Gastroesophageal sphincter (tissue), 4 donors: ENCODE measurements around the gene CFHR1. TPM values are rescaled to one million over a fixed set of nuclear protein-coding genes. Genes with fewer than 3 reads are reported as not detected.

Source experiments
- ATAC-seq: fragments of 150-250 bp; one replicate; pipeline ENCODE4 v1.9.1; 2016; ENCODE audit warnings: mild to moderate bottlenecking, moderate library complexity
- H3K27ac ChIP-seq, 4 donors: fragments of 200-600 bp; sonication (generic) in 3 of 4; 1 replicate in 3 of 4; 2 replicates in 1 of 4; pipeline ENCODE4 v1.5.1; 2016 to 2019
- H3K27me3 ChIP-seq: fragments of 200-600 bp; sonication (generic); one replicate; pipeline ENCODE4 v1.5.1; 2019
- H3K36me3 ChIP-seq, 2 donors: fragments of 200-600 bp; sonication (generic); one replicate each; pipeline ENCODE4 v1.5.1; 2019; ENCODE audit warnings: control low read depth in 1 of 2
- H3K4me1 ChIP-seq, 3 donors: fragments of 200-600 bp; sonication (generic); 1 replicate in 2 of 3; 2 replicates in 1 of 3; pipeline ENCODE4 v1.5.1; 2016 to 2019; ENCODE audit warnings: control low read depth in 2 of 3
- H3K4me3 ChIP-seq, 2 donors: fragments of 200-600 bp; sonication (generic); one replicate each; pipeline ENCODE4 v1.5.1; 2019; ENCODE audit warnings: mild to moderate bottlenecking in 1 of 2, moderate library complexity in 1 of 2
- H3K9me3 ChIP-seq, 3 donors: fragments of 200-600 bp; sonication (generic); one replicate each; pipeline ENCODE4 v1.5.1; 2017 to 2019; ENCODE audit warnings: control low read depth in 2 of 3
- CTCF ChIP-seq, 4 experiments: fragments of 200-600 bp in 2 of 4; fragments of 450-650 bp in 2 of 4; sonication (generic) in 1 of 4; IDR thresholded peaks; one replicate each; pipeline ENCODE4 v1.5.1; 2017 to 2019; ENCODE audit warnings: antibody characterized with exemption in 4 of 4, mild to moderate bottlenecking in 2 of 4, moderate library complexity in 2 of 4
- EP300 ChIP-seq: sonication (generic); formaldehyde crosslinking; IDR thresholded peaks from one replicate; pipeline ENCODE4 v1.6.1; 2017; ENCODE audit warnings: antibody characterized with exemption, mild to moderate bottlenecking
- POLR2A ChIP-seq, 2 donors: fragments of 450-650 bp; IDR thresholded peaks; one replicate each; pipeline ENCODE4 v1.6.1; 2017; ENCODE audit warnings: antibody characterized with exemption in 2 of 2, mild to moderate bottlenecking in 2 of 2, moderate library complexity in 1 of 2
- POLR2AphosphoS5 ChIP-seq: sonication (generic); formaldehyde crosslinking; IDR thresholded peaks from one replicate; pipeline ENCODE4 v1.6.1; 2017; ENCODE audit warnings: antibody characterized with exemption
- WGBS, 2 donors: methylation state at CpG; one replicate each; pipeline ENCODE4 v1.1.5; 2018; ENCODE audit warnings: low coverage in 1 of 2; 5-methylcytosine and 5-hydroxymethylcytosine counted together
- total RNA-seq, 4 donors: library from RNA; depleted of rRNA; stranded (reverse); fragments of >200 nt; gene quantifications; one replicate each; pipeline ENCODE4 v1.1.0, GENCODE V29; 2016

CFHR1 gene
- total RNA-seq, 4 donors from 2014 or later: 1.3 TPM; not detected in 3

GRCh38 chr1:196856053-196856452 is 36.5 kb downstream of the CFHR1 start:
- no peaks in the 10 kb centered on the region for H3K4me1 ChIP-seq
- TF ChIP-seq EP300: no peak
- TF ChIP-seq POLR2A (IDR thresholded peaks at IDR 0.05): no peak
- no peak for TF ChIP-seq POLR2AphosphoS5
- TF ChIP-seq CTCF (IDR thresholded peaks at IDR 0.05): no peak
- 72 to 77% methylated on average over 4 to 5 of the region's 6 CpGs for WGBS, 2 donors

DNA sequence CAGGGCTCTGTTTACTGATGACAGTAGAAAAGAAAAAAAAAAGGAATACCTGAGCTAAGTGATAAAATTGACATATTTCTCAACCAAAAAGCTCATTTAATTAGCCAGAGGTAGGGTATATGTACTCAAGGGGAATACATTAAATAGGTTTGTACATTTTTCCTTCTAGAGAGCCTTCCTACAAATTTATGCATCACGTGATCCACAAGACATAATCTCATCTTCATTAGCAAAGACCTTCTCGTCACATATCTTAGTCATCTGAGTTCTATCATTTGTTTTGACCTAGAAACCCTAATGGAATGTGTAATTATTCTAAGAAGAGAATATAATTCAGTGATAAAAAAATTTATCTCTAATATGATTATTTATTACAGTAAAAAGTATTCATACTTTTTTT is 37.7 kb downstream of the CFHR1 start:
- Histone ChIP-seq H3K4me1 (no peaks in the 10 kb centered on the region), H3K27me3 (no peaks in the 10 kb centered on the region), H3K36me3 (no peaks in the 10 kb centered on the region), H3K27ac (no peak overlapping the region), H3K9me3 (no peaks in the 10 kb centered on the region), H3K4me3 (no peak overlapping the region)
- WGBS, 2 donors: 65 to 85% methylated on average over 2 of the region's 2 CpGs
- TF ChIP-seq POLR2A (IDR thresholded peaks at IDR 0.05) (no peak), EP300 (no peak), CTCF (IDR thresholded peaks at IDR 0.05) (no peak), POLR2AphosphoS5 (no peak)
- ATAC-seq: no peak

More at GRCh38 chr1:196856053-196856452, 36.5 kb downstream of the CFHR1 start:
- H3K27me3 ChIP-seq: no peaks in the 10 kb centered on the region
- H3K9me3 ChIP-seq: no peaks in the 10 kb centered on the region
- H3K4me3 ChIP-seq: no peak overlapping the region
- no peak overlapping the region for H3K27ac ChIP-seq
- no peaks in the 10 kb centered on the region for H3K36me3 ChIP-seq
- no peak for ATAC-seq

DNA sequence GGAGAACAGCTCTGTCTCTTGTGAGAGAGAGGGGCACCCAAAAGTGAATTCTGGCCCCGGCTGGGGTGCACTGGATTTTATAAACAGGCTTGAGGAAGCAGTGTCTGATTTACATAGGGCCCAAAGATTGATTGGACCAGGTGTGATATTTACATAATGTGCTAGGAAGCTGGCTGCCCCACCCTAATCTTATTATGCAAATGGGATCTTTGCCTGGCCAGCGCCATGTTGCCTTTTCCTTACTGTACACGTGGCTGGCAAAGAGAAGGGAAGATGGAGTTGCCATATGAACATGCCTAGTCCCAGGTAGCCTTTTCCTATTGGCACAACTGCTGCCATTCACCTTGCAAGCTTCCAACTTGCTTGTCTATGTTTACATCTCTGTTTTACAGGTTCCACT is 39.3 kb downstream of the CFHR1 start:
- no peak for ATAC-seq
- no peaks in the 10 kb centered on the region for H3K9me3 ChIP-seq
- no peak overlapping the region for H3K27ac ChIP-seq
- H3K4me3 ChIP-seq: no peak overlapping the region
- H3K4me1 ChIP-seq: no peaks in the 10 kb centered on the region
- no peaks in the 10 kb centered on the region for H3K27me3 ChIP-seq
- 73 to 83% methylated on average over 2 to 3 of the region's 3 CpGs for WGBS, 2 donors
- TF ChIP-seq EP300: no peak
- no peak for TF ChIP-seq POLR2A (IDR thresholded peaks at IDR 0.05)
- no peak for TF ChIP-seq CTCF (IDR thresholded peaks at IDR 0.05)
- TF ChIP-seq POLR2AphosphoS5: no peak
- H3K36me3 ChIP-seq: no peaks in the 10 kb centered on the region

- Histone ChIP-seq H3K27ac (no peak overlapping the region), H3K36me3 (no peaks in the 10 kb centered on the region), H3K4me3 (no peak overlapping the region), H3K9me3 (no peaks in the 10 kb centered on the region), H3K4me1 (no peaks in the 10 kb centered on the region), H3K27me3 (no peaks in the 10 kb centered on the region)
- ATAC-seq: no peak
- WGBS, 2 donors: 95% methylated on average over 1 of the region's 1 CpG; no CpG with 5 or more reads in 1 of the 2 donors
- TF ChIP-seq POLR2AphosphoS5: no peak
- no peak for TF ChIP-seq CTCF (IDR thresholded peaks at IDR 0.05)
- TF ChIP-seq POLR2A (IDR thresholded peaks at IDR 0.05): no peak
- TF ChIP-seq EP300: no peak
These were observed 40.9 kb downstream of the CFHR1 start for GRCh38 chr1:196860323-196860884.

DNA sequence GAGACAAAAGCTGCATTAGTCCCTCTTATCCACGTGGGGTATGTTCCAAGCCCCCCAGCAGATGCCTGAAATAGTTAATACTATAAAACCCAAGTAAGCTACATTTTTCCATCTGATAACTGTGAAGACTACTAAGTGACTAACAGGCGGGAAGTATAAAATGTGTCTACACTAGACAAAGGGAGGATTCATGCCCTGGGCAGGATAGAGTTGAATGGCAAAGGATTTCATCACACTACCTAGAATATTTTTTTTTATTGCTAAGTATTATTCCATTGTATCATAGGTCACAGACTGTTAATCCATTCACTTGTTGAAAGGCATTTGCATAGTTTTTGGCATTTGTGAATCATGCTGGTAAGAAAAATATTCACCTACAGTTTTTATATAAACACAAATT is 41.9 kb downstream of the CFHR1 start:
- Histone ChIP-seq H3K27ac (no peak overlapping the region), H3K36me3 (no peaks in the 10 kb centered on the region), H3K4me1 (no peaks in the 10 kb centered on the region), H3K27me3 (no peaks in the 10 kb centered on the region), H3K4me3 (no peak overlapping the region), H3K9me3 (peaks cover 0 to 3% (median 0%) of the 10 kb centered on the region in 3 donors)
- no peak for ATAC-seq
- TF ChIP-seq POLR2A (IDR thresholded peaks at IDR 0.05) (no peak), POLR2AphosphoS5 (no peak), EP300 (no peak), CTCF (IDR thresholded peaks at IDR 0.05) (no peak)
- WGBS, 2 donors: 57 to 73% methylated on average over 2 of the region's 2 CpGs
